Measurements from ENCODE around the gene CACNG3.

The CACNG3 gene

GRCh38 chr16:24319126-24319814 is 63.1 kb downstream of the CACNG3 start:
- POLR2A ChIA-PET = no interaction called here
- CTCF ChIA-PET = no interaction called here
- TF ChIP-seq, protein P1, sequence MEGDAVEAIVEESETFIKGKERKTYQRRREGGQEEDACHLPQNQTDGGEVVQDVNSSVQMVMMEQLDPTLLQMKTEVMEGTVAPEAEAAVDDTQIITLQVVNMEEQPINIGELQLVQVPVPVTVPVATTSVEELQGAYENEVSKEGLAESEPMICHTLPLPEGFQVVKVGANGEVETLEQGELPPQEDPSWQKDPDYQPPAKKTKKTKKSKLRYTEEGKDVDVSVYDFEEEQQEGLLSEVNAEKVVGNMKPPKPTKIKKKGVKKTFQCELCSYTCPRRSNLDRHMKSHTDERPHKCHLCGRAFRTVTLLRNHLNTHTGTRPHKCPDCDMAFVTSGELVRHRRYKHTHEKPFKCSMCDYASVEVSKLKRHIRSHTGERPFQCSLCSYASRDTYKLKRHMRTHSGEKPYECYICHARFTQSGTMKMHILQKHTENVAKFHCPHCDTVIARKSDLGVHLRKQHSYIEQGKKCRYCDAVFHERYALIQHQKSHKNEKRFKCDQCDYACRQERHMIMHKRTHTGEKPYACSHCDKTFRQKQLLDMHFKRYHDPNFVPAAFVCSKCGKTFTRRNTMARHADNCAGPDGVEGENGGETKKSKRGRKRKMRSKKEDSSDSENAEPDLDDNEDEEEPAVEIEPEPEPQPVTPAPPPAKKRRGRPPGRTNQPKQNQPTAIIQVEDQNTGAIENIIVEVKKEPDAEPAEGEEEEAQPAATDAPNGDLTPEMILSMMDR (IDR thresholded peaks at IDR 0.05; ENCODE audit: control extremely low read depth, extremely low read depth, low read depth, missing control alignments) = no peak
- no peak for DNase-seq (ENCODE audit: extremely low spot score)

- ChIA-PET POLR2A (no interaction called here), CTCF (no interaction called here)
- TF ChIP-seq, protein P1 (IDR thresholded peaks at IDR 0.05; ENCODE audit: control extremely low read depth, extremely low read depth, low read depth, missing control alignments) = no peak
- DNase-seq (ENCODE audit: extremely low spot score) = no peak
Measured at GRCh38 chr16:24322106-24322505, 66.0 kb downstream of the CACNG3 start.

DNA sequence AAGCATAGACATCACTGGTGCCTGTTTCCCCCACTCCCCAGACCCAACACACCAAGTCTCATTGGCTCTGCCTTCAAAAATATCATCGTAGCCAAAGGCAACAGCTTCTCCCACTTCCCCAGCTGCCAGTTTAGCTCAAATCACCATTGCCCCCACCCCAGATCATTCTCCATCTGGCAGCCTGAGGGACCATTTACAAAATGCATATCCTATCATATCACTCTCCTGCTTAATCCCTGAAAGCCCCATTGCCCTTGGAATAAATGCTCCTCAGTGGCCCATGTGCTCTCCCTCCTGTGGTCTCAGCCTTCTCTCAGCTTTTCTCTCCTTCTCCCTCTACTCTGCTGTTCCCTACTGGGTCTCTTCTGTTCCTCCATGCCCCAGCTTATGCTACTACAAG is 68.3 kb downstream of the CACNG3 start:
- no peak for DNase-seq (ENCODE audit: extremely low spot score)
- ChIA-PET CTCF (no interaction called here), POLR2A (no interaction called here)
- TF ChIP-seq, protein P1 (IDR thresholded peaks at IDR 0.05; ENCODE audit: control extremely low read depth, extremely low read depth, low read depth, missing control alignments) = no peak

- ChIA-PET POLR2A (no interaction called here), CTCF (interaction anchor here (1.1 kb wide), 1 partner anchor 10 kb away, joined by 3 read pairs; no protein-coding TSS in a partner anchor)
- DNase-seq (ENCODE audit: extremely low spot score) = no peak
- TF ChIP-seq, protein P1 (IDR thresholded peaks at IDR 0.05; ENCODE audit: control extremely low read depth, extremely low read depth, low read depth, missing control alignments) = no peak
Measured at GRCh38 chr16:24328835-24329452, 72.8 kb downstream of the CACNG3 start.

- no peak for DNase-seq (ENCODE audit: extremely low spot score)
- TF ChIP-seq, protein P1 (IDR thresholded peaks at IDR 0.05; ENCODE audit: control extremely low read depth, extremely low read depth, low read depth, missing control alignments) = no peak
- ChIA-PET POLR2A (no interaction called here), CTCF (no interaction called here)
Measured at GRCh38 chr16:24332178-24332577, 76.0 kb downstream of the CACNG3 start.

GRCh38 chr16:24332582-24333090 is 76.5 kb downstream of the CACNG3 start:
- ChIA-PET POLR2A (no interaction called here), CTCF (no interaction called here)

More at GRCh38 chr16:24332582-24333090, 76.5 kb downstream of the CACNG3 start:
- TF ChIP-seq, protein P1 (IDR thresholded peaks at IDR 0.05; ENCODE audit: control extremely low read depth, extremely low read depth, low read depth, missing control alignments) = no peak
- no peak for DNase-seq (ENCODE audit: extremely low spot score)

Data from GM10248 (cell line).